NCI-H2227 (cell line): Measurements from ENCODE around the gene KCNT1.

Source experiments
- DNase-seq: peaks from one replicate; lab custom pipeline; 2025; ENCODE audit not compliant: unreplicated experiment; lab: John Stamatoyannopoulos, UW

The KCNT1 gene

DNA sequence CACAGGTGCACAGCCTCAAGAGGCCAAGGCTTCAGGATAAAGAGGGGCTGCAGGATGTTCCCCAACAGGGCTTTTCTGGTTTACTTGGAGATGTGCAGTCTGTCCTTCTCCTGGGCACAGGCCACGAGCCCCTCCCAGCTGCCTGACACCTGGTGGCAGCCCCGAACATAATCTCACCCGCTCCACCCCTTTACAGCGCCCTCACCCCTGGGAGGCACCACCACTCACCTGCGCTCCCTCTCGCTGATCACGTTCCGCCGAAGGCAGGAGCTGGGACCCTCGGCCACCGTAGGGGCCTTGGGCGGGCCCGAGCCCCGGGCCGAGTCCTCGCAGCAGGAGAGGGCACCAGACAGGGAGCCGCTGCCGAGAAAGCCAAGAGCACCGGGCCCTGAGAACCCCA lies 3.2 kb upstream of the KCNT1 start:
- DNase-seq: no peak

DNA sequence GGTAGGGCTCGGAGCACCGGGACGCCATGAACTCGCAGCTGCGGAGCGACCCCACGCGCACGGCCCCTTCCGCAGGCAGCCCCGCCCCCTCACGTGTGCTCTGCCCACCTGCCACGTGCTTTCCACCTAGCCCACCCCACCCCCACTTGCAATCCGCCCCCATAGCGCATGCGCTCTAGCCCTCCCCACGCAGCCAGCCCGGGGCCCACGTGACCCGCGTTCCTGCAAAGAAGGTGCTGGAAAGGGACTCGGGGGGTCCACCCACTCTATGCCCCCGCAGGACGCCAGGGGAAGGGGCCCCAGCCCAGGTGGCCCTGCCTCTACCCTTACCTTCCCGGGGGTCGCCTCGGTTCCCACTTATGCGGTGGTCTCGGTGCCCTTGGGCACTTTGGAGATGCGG lies 2.5 kb upstream of the KCNT1 start, which contains the start of gene SOHLH1:
Gene SOHLH1 (minus strand): TSS at position 42 of the 400 bp plus-strand sequence. CDS start 14 bp downstream, at position 28.
- DNase-seq: no peak

DNA sequence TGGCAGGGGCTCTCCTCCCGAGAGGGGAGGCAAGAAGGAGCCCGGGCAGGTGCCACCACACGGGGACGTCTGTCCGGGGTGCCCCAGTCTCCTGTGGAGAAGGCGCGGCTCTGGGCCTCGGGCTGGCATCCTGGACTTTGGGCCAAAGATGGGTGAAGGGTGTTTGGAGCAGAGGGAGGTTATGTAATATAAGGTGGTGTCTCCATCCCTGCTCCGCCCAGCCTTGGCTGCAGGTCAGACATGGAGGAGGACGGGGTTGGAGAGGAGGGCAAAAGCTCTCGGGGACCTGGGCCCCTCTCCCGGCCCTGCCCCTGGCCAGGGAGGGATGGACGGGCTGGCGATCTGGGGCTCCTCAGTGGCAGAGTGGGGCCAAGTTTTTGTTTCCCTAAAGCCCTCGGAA lies 1.5 kb upstream of the KCNT1 start:
- DNase-seq: no peak

GRCh38 chr9:135701067-135701958 lies 672 bp upstream of the KCNT1 start:
- peak; percentile 44 for DNase-seq

GRCh38 chr9:135703726-135704125 lies 1.7 kb downstream of the KCNT1 start:
- no peak for DNase-seq

- no peak for DNase-seq
Observed at GRCh38 chr9:135704483-135704882, 2.5 kb downstream of the KCNT1 start.

DNA sequence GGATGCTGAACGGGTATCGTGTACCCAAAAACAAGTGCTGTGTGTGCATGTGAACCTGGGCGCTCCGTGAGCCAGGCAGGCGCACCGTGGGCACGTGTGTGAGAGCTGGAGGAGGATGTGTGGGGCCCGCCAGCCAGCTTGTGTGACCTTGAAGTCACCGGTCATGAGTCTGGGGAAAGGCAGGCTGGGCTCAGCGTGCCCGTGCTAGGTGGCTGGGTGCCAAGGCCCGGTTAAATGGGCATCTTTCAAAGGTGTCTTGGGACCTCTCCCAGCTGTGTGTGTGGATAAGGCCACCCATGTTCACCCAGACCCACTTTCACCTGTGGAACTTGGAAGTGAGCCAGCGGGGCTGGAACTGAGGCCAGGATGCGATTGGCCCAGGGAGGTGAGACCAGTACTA lies 3.4 kb downstream of the KCNT1 start:
- no peak for DNase-seq

DNA sequence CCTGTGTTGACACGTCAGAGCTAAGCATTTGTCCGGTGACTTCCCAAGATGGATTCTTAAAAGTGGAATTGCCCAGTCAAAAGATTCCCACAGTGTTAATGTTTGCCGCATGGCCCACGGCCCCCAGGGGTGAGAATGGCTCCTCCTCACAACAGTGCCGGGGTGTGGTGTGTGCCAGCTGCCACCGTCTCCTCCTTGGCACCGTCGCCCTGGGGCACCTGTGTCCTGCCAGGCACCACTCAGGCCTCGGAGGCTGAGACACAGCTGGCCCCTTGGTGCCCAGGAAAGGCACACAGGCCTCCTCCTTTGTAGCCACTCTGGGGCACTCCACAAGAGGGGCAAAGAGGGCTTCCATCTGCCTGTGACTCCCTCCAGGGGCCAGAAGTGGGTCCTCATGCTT lies 4.3 kb downstream of the KCNT1 start:
- no peak for DNase-seq

DNA sequence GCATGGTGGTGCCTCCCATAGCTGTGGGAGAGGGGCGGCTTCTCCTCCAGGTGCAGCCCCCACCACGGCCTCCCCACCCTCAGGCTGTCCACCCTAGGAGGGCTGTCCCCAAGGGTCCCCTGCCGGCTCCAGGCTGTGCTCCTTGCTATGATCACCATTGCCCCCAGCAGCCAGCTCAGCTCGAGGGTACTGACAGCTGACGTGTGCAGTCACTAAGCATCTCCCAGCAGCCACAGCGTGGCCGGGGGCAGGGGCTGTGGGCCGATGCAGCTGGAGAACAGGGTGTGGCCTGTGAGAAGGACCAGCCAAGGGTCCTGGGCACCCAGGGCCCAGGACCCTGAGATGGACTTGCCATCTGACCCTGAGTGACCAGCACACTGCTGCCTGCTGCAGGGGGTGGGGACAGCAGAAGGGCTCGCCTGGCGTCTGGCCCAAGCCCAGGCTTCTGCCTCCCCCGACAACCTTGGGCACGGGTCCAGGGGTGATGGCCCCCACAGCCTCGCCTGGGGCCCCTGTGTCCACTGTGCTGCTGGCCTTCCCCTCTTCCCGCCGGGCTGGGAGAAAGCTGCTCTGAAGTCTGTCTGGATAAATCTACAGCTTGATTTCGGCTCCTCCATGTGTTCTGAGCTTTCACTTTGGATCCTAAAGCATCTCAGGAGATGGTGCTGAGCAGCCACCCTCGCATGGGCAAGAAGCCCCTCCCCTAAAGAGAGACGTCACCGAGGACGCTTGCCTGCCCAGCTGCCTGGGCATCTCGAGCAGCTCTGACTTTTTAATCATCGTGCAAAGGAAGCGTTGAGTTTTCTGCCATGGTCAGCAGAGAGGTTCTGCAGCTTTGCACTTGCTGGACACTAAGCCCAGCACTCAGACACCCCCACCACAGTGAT lies 5.5 kb downstream of the KCNT1 start:
- DNase-seq: peak; percentile 46

DNA sequence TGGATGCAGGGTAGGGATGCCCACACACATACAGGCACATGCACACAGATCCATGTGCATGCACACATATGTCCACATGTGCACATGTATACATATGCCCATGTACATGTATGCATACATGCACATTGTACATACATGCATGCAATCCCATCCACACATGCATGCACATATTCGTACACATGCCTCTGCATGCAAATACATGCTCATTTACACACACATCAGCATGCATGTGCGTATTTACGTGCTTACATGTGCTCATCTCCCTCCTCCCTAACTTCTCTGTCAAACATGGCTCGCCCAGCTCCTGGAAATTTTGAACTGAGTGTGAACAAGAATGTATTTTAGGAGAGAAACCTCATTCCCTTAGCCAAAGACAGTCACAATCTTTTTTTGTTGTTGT lies 6.2 kb downstream of the KCNT1 start:
- no peak for DNase-seq

GRCh38 chr9:135711391-135711790 lies 9.4 kb downstream of the KCNT1 start:
- DNase-seq: no peak

DNA sequence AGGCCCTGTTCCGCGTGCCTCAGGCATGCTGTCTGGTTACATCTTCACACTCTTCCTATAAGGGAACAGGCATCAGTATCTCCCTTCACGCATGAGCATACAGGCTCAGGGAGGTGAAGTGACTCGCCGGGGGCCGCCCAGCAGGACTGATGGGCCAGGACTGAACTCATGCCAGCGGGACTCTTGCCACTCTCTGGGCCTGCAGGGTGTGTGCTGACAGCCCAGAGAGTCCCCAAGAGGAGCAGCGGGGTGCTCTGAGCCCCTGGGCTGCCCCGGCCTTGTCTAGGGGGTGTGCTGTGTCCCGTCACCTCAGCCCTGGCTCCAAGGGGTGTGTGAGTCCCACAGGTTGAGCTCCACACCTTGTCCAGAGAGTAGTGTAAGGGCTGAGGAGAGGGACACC lies 9.9 kb downstream of the KCNT1 start:
- no peak for DNase-seq

GRCh38 chr9:135712613-135713295 lies 10.8 kb downstream of the KCNT1 start:
- no peak for DNase-seq

- no peak for DNase-seq
Observed at GRCh38 chr9:135714242-135715055, 12.5 kb downstream of the KCNT1 start.

- DNase-seq: no peak
Observed at GRCh38 chr9:135715056-135715595, 13.1 kb downstream of the KCNT1 start.

- DNase-seq: no peak
Observed at GRCh38 chr9:135716045-135716444, 14.1 kb downstream of the KCNT1 start.

DNA sequence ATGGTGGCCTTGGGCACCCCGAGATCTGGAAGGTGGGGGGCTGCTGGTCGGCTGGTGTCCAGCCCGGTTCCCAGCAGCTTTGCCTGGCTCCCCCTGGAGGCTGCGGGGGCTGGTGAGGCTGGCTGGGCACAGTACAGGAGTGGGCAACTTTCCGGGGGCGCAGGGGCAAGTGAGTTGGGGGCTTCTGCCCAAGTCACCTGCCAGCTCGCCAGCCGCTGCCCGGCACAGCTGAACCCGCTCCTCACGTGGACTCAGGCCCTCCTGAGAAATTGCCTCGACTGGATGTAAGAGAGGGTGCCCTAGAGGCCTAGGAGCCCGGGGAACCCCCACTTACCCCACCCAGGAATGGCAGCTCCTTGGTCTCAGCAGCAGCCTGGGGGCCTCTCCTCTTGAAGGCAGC lies 15.4 kb downstream of the KCNT1 start:
- DNase-seq: no peak

GRCh38 chr9:135718616-135719015 lies 16.6 kb downstream of the KCNT1 start:
- no peak for DNase-seq

DNA sequence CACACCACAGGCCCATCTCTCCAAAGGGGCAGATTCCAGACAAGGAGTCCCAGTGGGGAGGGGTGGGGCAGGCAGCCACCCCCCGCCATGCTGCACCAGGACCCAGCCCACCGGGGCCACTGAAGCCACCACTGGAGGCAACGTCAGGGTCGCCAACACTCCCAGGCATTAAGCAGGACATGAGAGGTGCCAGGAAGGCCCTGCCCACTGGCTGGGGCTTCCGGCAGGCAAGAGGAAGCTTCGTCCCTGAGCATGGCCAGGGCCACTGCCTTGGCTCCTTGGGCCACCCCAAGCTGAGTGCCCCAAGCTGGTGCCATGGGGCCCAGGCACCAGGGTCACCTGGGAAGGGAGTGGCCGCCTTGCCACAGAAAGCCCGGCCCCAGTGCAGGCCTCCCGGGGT lies 17.5 kb downstream of the KCNT1 start:
- no peak for DNase-seq

GRCh38 chr9:135722365-135722764 lies 20.4 kb downstream of the KCNT1 start:
- DNase-seq: no peak
